ENCODE data around the gene ABCG1. TPM values are rescaled to one million over a fixed set of nuclear protein-coding genes. Genes with fewer than 3 reads are reported as not detected.

Gene ABCG1
- total and polyA plus RNA-seq, 2 donors (not counting 3 experiments of a cell fraction or from before 2014, with no cell fraction given) = 6.7 to 19.6 TPM

- POLR2A ChIA-PET = no interaction called here
- Histone ChIP-seq H3K4me2 (ENCODE audit: insufficient read depth, low read length) (no peak overlapping the region), H3K4me1 (ENCODE audit: control insufficient read depth, extremely low read depth, insufficient read depth, low read length) (peaks cover 10% of the 10 kb centered on the region), H3K9me1 (replicated peaks; ENCODE audit: control insufficient read depth, extremely low read depth, insufficient read depth, low read length) (no peaks in the 10 kb centered on the region), H3K27ac (ENCODE audit: insufficient read depth, low read depth, low read length) (no peak overlapping the region), H4K20me1 (replicated peaks; ENCODE audit: control insufficient read depth, extremely low read depth, insufficient read depth, low read length) (no peaks in the 10 kb centered on the region), H3K9me3 (replicated peaks; ENCODE audit: control insufficient read depth, insufficient read depth, low read length) (no peaks in the 10 kb centered on the region), H3K4me3 (replicated peaks in 1 of 3; ENCODE audit: insufficient read depth in 1 of 3, low read depth in 1 of 3, low read length in 3 of 3) (no peak overlapping the region), H3K79me2 (ENCODE audit: control insufficient read depth, insufficient read depth, low read length) (no peaks in the 10 kb centered on the region), H3K9ac (replicated peaks; ENCODE audit: extremely low read depth, insufficient read depth, low read length) (peak overlapping the region; percentile 13), H3K27me3 (ENCODE audit: control insufficient read depth in 2 of 2, insufficient read depth in 2 of 2, low read length in 2 of 2) (no peaks in the 10 kb centered on the region), H2AFZ (ENCODE audit: low read depth, low read length) (no peak overlapping the region), H3K36me3 (ENCODE audit: control insufficient read depth in 2 of 2, extremely low read depth in 1 of 2, insufficient read depth in 2 of 2, low read length in 2 of 2) (no peaks in the 10 kb centered on the region)
- TF ChIP-seq EZH2 (IDR thresholded peaks at IDR 0.05; ENCODE audit: borderline replicate concordance, low read depth, low read length, severe bottlenecking) = no peak
- TF ChIP-seq JUN (IDR thresholded peaks at IDR 0.05; ENCODE audit: borderline replicate concordance, insufficient read depth, insufficient read length, low read depth) = no peak
- TF ChIP-seq GATA2 (IDR thresholded peaks at IDR 0.05; ENCODE audit: insufficient read depth, insufficient read length, low read depth, low read length) = no peak
- TF ChIP-seq, protein P1, sequence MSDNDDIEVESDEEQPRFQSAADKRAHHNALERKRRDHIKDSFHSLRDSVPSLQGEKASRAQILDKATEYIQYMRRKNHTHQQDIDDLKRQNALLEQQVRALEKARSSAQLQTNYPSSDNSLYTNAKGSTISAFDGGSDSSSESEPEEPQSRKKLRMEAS (IDR thresholded peaks at IDR 0.05; ENCODE audit: insufficient read depth, insufficient read length) = no peak
- TF ChIP-seq MYC (IDR thresholded peaks at IDR 0.05; ENCODE audit: low read depth, low read length) = no peak
- no peak for TF ChIP-seq POLR2A (IDR thresholded peaks at IDR 0.05; ENCODE audit: low read depth, low read length)
- TF ChIP-seq FOS (IDR thresholded peaks at IDR 0.05; ENCODE audit: borderline replicate concordance, insufficient read depth, low read length) = no peak
- no peak for TF ChIP-seq POLR2AphosphoS5 (IDR thresholded peaks at IDR 0.05; ENCODE audit: insufficient read depth, low read depth, low read length)
- TF ChIP-seq CTCF (IDR thresholded peaks at IDR 0.05; ENCODE audit: extremely low read depth in 1 of 2, insufficient read depth in 1 of 2, low read depth in 1 of 2, low read length in 2 of 2) = no peak
- FAIRE-seq = no peak
- no peak for DNase-seq (ENCODE audit: low read depth, low spot score)
- BruUV-seq (replicated peaks) = no TSS peak
- dilution Hi-C loops (cut with MboI; ENCODE audit: extremely low pct_ligation_motif_present, low sequenced_read_pairs) = no loop called here
- CTCF ChIA-PET = interaction anchor here (1.0 to 2.4 kb wide), 5 partner anchors 8 to 156 kb away, joined by 3 to 18 read pairs (median 3); no protein-coding TSS in a partner anchor
- intact Hi-C loops (cut with micrococcal nuclease) = loop anchor here (1.0 to 2.0 kb wide), 2 partner anchors 73 to 157 kb away; no protein-coding TSS in a partner anchor
These were observed 83.2 kb downstream of the ABCG1 start for GRCh38 chr21:42302076-42302650.

All from endothelial cell of umbilical vein (primary cell).